ENCODE data around the gene ATG7.
A peak's percentile ranks its signal among the peaks of the same experiment; 100 is the strongest.

Gene ATG7

GRCh38 chr3:11465744-11466616 lies 193.8 kb downstream of the ATG7 start:
- peak; percentile 88 for ATAC-seq
- TF ChIP-seq ZNF565 (CRISPR knock-in tag; conservative IDR thresholded peaks at IDR 0.05; ENCODE audit: low read depth) (no peak), TOX (CRISPR knock-in tag; IDR thresholded peaks at IDR 0.05; ENCODE audit: borderline replicate concordance) (peak; percentile 68; the same call in 1 of the 2 replicates), CSRNP3 (CRISPR knock-in tag; IDR thresholded peaks at IDR 0.05) (no peak), OSR1 (CRISPR knock-in tag; IDR thresholded peaks at IDR 0.05) (no peak), SNAI2 (CRISPR knock-in tag; IDR thresholded peaks at IDR 0.05) (peak; percentile 64; the same call in 1 of the 2 replicates), ARNTL (CRISPR knock-in tag; IDR thresholded peaks at IDR 0.05; ENCODE audit: borderline replicate concordance, low read depth) (no peak), ISL1 (CRISPR knock-in tag; IDR thresholded peaks at IDR 0.05) (peak; percentile 50)

GRCh38 chr3:11467875-11468274 lies 195.7 kb downstream of the ATG7 start:
- no peak for ATAC-seq
- TF ChIP-seq BACH2 (CRISPR knock-in tag; IDR thresholded peaks at IDR 0.05; ENCODE audit: borderline replicate concordance), result no peak
- no peak for TF ChIP-seq ZFP30 (CRISPR knock-in tag; IDR thresholded peaks at IDR 0.05)
- TF ChIP-seq CSRNP3 (CRISPR knock-in tag; IDR thresholded peaks at IDR 0.05), result no peak
- TF ChIP-seq ZNF70 (CRISPR knock-in tag; IDR thresholded peaks at IDR 0.05), result no peak
- TF ChIP-seq ESRRG (CRISPR knock-in tag; IDR thresholded peaks at IDR 0.05), result no peak
- TF ChIP-seq RARB (CRISPR knock-in tag; IDR thresholded peaks at IDR 0.05), result no peak
- no peak for TF ChIP-seq POU6F1 (CRISPR knock-in tag; IDR thresholded peaks at IDR 0.05; ENCODE audit: borderline replicate concordance, low read depth)

- no peak for TF ChIP-seq ESRRG (CRISPR knock-in tag; IDR thresholded peaks at IDR 0.05)
- no peak for TF ChIP-seq POU6F1 (CRISPR knock-in tag; IDR thresholded peaks at IDR 0.05; ENCODE audit: borderline replicate concordance, low read depth)
- no peak for TF ChIP-seq CSRNP3 (CRISPR knock-in tag; IDR thresholded peaks at IDR 0.05)
- TF ChIP-seq TCF4 (CRISPR knock-in tag; IDR thresholded peaks at IDR 0.05; ENCODE audit: borderline replicate concordance), result no peak
- no peak for ATAC-seq
Measured at GRCh38 chr3:11470031-11470853, 198.0 kb downstream of the ATG7 start.

GRCh38 chr3:11475324-11475723 lies 203.1 kb downstream of the ATG7 start:
- TF ChIP-seq SNAI2 (CRISPR knock-in tag; IDR thresholded peaks at IDR 0.05), result no peak
- no peak for ATAC-seq

- TF ChIP-seq ZNF8 (CRISPR knock-in tag; IDR thresholded peaks at IDR 0.05) (0 out of 2 replicates have a peak, but pooled peaks have one; percentile 13), PATZ1 (CRISPR knock-in tag; IDR thresholded peaks at IDR 0.05; ENCODE audit: borderline replicate concordance) (no peak)
- no peak for ATAC-seq
Measured at GRCh38 chr3:11476735-11477144, 204.5 kb downstream of the ATG7 start.
